NOMO-1 treated with DMSO at 0.1 percent for 48 hours (cell line): Measurements from ENCODE around the gene LPA.
"Not testable (repeated sequence)": the region's sequence is repeated elsewhere in the genome, so short reads cannot be mapped to it uniquely, and the experiment has no call there.

Experiments
- DNase-seq: peaks from one replicate; lab custom pipeline; 2025; ENCODE audit not compliant: unreplicated experiment; lab: John Stamatoyannopoulos, UW

LPA gene

GRCh38 chr6:160664198-160664597 lies at the start of gene LPA:
TSS of gene LPA (minus strand) at chr6:160664275. CDS start at chr6:160664214, 61 bp downstream.
- not testable (repeated sequence) for DNase-seq

- not testable (repeated sequence) for DNase-seq
Measured at GRCh38 chr6:160708993-160709392, 44.9 kb upstream of the LPA start.

GRCh38 chr6:160704688-160705087 lies 40.6 kb upstream of the LPA start:
- not testable (repeated sequence) for DNase-seq

- not testable (repeated sequence) for DNase-seq
Measured at GRCh38 chr6:160701918-160702680, 38.0 kb upstream of the LPA start, which contains the start of gene PLG. TSS of gene PLG (plus strand) at chr6:160702244. CDS start at chr6:160702305, 61 bp downstream.

- no peak for DNase-seq
Measured at GRCh38 chr6:160697826-160698225, 33.8 kb upstream of the LPA start.

- DNase-seq = not testable (repeated sequence)
Measured at GRCh38 chr6:160696884-160697283, 32.8 kb upstream of the LPA start.

GRCh38 chr6:160695622-160696021 lies 31.5 kb upstream of the LPA start:
- DNase-seq = not testable (repeated sequence)

GRCh38 chr6:160695025-160695424 lies 30.9 kb upstream of the LPA start:
- DNase-seq = not testable (repeated sequence)

GRCh38 chr6:160692369-160692959 lies 28.4 kb upstream of the LPA start:
- DNase-seq = peak; percentile 28

GRCh38 chr6:160691617-160692016 lies 27.5 kb upstream of the LPA start:
- no peak for DNase-seq

- DNase-seq = no peak
Measured at GRCh38 chr6:160690458-160690857, 26.4 kb upstream of the LPA start.

GRCh38 chr6:160685762-160686450 lies 21.8 kb upstream of the LPA start:
- no peak for DNase-seq

GRCh38 chr6:160685101-160685761 lies 21.2 kb upstream of the LPA start:
- not testable (repeated sequence) for DNase-seq

- DNase-seq = no peak
Measured at GRCh38 chr6:160679402-160679769, 15.3 kb upstream of the LPA start.

- no peak for DNase-seq
Measured at GRCh38 chr6:160678744-160679401, 14.8 kb upstream of the LPA start.

GRCh38 chr6:160678230-160678629 lies 14.2 kb upstream of the LPA start:
- peak; percentile 89 for DNase-seq

GRCh38 chr6:160676418-160676817 lies 12.3 kb upstream of the LPA start:
- DNase-seq = not testable (repeated sequence)

GRCh38 chr6:160668589-160668988 lies 4.5 kb upstream of the LPA start:
- DNase-seq = no peak

GRCh38 chr6:160667639-160668481 lies 3.8 kb upstream of the LPA start:
- peak; percentile 5 for DNase-seq

- no peak for DNase-seq
Measured at GRCh38 chr6:160662842-160663241, 1.2 kb downstream of the LPA start.
